ENCODE data around the gene SHANK1. TPM values are rescaled to one million over a fixed set of nuclear protein-coding genes. Genes with fewer than 3 reads are reported as not detected.
A peak's percentile ranks its signal among the peaks of the same experiment; 100 is the strongest.

SHANK1 gene
- total and polyA plus RNA-seq, 3 experiments from 2014 or later, result not detected

DNA sequence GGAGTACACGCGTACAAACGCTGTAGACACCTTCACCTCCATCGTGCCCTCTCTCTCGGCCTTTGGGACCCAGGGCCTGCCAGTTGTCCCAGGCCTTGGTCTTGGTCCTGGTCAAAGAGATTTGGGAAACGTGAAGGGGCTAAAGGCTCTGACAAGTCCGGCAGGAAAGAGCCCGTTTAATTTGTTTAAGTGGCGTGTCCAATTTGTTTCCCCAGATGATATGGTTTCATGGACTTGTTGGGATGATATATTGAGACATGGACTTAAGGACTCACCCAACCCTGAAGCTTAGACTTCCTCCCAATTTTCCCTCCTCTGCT lies 6.3 kb upstream of the SHANK1 start:
- Histone ChIP-seq H3K4me1 (ENCODE audit: insufficient read depth, low read length) (peaks cover 11% of the 10 kb centered on the region), H3K27me3 (ENCODE audit: insufficient read depth, low read length, poor library complexity, severe bottlenecking) (peaks cover 24% of the 10 kb centered on the region), H3K27ac (ENCODE audit: low read depth, low read length) (peak overlapping the region; percentile 51), H3K9me3 (ENCODE audit: low read length) (no peaks in the 10 kb centered on the region), H3K36me3 (ENCODE audit: insufficient read depth, low read length) (no peaks in the 10 kb centered on the region), H3K4me3 (ENCODE audit: low read length) (peak overlapping the region; percentile 56)
- Mint-ChIP-seq H3K27me3 (peaks cover 53 to 78% of the 10 kb centered on the region in 2 donors), H3K36me3 (peaks cover 0 to 3% (median 0%) of the 10 kb centered on the region in 3 donors), H3K9me3 (peaks cover 0 to 18% (median 4%) of the 10 kb centered on the region in 5 donors), H3K4me3 (peak overlapping the region in 3 of 7 donors; percentile 50 to 73 (median 53)), H3K4me1 (peaks cover 0 to 21% (median 6%) of the 10 kb centered on the region in 3 donors), H3K27ac (peak overlapping the region in 1 of 8 donors; percentile 2)
- POLR2A ChIA-PET, result no interaction called here
- DNase-seq, result no peak
- CTCF ChIA-PET, result no interaction called here

DNA sequence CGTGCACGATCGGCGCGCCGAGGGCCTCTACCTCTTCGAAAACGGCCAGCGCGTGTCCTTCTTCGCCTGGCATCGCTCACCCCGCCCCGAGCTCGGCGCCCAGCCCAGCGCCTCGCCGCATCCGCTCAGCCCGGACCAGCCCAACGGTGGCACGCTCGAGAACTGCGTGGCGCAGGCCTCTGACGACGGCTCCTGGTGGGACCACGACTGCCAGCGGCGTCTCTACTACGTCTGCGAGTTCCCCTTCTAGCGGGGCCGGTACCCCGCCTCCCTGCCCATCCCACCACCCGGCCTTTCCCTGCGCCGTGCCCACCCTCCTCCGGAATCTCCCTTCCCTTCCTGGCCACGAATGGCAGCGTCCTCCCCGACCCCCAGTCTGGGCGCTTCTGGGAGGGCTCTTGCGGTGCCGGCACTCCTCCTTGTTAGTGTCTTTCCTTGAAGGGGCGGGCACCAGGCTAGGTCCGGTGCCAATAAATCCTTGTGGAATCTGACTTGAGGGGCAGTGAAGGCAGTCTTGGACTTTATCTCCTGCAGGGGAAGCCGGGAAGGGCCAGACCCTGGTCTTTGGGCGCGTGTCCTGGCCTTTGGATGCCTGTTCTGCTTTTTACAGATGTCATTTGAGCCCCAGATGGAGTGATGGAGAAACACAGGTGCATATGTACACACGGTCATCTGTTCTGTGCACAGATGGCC lies 5.8 kb upstream of the SHANK1 start:
- peak overlapping the region in 6 of 7 donors; percentile 52 to 76 (median 62) for H3K4me3 Mint-ChIP-seq
- H3K9me3 ChIP-seq (ENCODE audit: low read length), result no peaks in the 10 kb centered on the region
- peaks cover 58 to 83% of the 10 kb centered on the region in 2 donors for H3K27me3 Mint-ChIP-seq
- H3K36me3 Mint-ChIP-seq, result peaks cover 0 to 5% (median 0%) of the 10 kb centered on the region in 3 donors
- CTCF ChIA-PET, result no interaction called here
- no peaks in the 10 kb centered on the region for H3K36me3 ChIP-seq (ENCODE audit: insufficient read depth, low read length)
- POLR2A ChIA-PET, result no interaction called here
- DNase-seq, result no peak
- H3K4me1 Mint-ChIP-seq, result peaks cover 0 to 26% (median 8%) of the 10 kb centered on the region in 3 donors
- peaks cover 11% of the 10 kb centered on the region for H3K4me1 ChIP-seq (ENCODE audit: insufficient read depth, low read length)
- peak overlapping the region; percentile 51 for H3K27ac ChIP-seq (ENCODE audit: low read depth, low read length)
- H3K27ac Mint-ChIP-seq, result peak overlapping the region in 2 of 8 donors; percentile 2 to 51
- H3K4me3 ChIP-seq (ENCODE audit: low read length), result peak overlapping the region; percentile 56
- H3K27me3 ChIP-seq (ENCODE audit: insufficient read depth, low read length, poor library complexity, severe bottlenecking), result peaks cover 24% of the 10 kb centered on the region
- H3K9me3 Mint-ChIP-seq, result peaks cover 0 to 18% (median 4%) of the 10 kb centered on the region in 5 donors

GRCh38 chr19:50724522-50725217 lies 5.1 kb upstream of the SHANK1 start:
- Mint-ChIP-seq H3K4me3 (peak overlapping the region in 6 of 7 donors; percentile 53 to 76 (median 62)), H3K36me3 (peaks cover 0 to 7% (median 0%) of the 10 kb centered on the region in 3 donors), H3K27ac (no peak overlapping the region), H3K4me1 (peaks cover 0 to 30% (median 10%) of the 10 kb centered on the region in 3 donors), H3K27me3 (peaks cover 56 to 84% of the 10 kb centered on the region in 2 donors), H3K9me3 (peaks cover 0 to 15% (median 6%) of the 10 kb centered on the region in 5 donors)
- Histone ChIP-seq H3K27ac (ENCODE audit: low read depth, low read length) (peak overlapping the region; percentile 51), H3K36me3 (ENCODE audit: insufficient read depth, low read length) (no peaks in the 10 kb centered on the region), H3K4me1 (ENCODE audit: insufficient read depth, low read length) (peaks cover 11% of the 10 kb centered on the region), H3K4me3 (ENCODE audit: low read length) (peak overlapping the region; percentile 56), H3K9me3 (ENCODE audit: low read length) (no peaks in the 10 kb centered on the region), H3K27me3 (ENCODE audit: insufficient read depth, low read length, poor library complexity, severe bottlenecking) (peaks cover 24% of the 10 kb centered on the region)
- ChIA-PET POLR2A (no interaction called here), CTCF (no interaction called here)
- DNase-seq, result peak; percentile 59 to 99 (median 81)

DNA sequence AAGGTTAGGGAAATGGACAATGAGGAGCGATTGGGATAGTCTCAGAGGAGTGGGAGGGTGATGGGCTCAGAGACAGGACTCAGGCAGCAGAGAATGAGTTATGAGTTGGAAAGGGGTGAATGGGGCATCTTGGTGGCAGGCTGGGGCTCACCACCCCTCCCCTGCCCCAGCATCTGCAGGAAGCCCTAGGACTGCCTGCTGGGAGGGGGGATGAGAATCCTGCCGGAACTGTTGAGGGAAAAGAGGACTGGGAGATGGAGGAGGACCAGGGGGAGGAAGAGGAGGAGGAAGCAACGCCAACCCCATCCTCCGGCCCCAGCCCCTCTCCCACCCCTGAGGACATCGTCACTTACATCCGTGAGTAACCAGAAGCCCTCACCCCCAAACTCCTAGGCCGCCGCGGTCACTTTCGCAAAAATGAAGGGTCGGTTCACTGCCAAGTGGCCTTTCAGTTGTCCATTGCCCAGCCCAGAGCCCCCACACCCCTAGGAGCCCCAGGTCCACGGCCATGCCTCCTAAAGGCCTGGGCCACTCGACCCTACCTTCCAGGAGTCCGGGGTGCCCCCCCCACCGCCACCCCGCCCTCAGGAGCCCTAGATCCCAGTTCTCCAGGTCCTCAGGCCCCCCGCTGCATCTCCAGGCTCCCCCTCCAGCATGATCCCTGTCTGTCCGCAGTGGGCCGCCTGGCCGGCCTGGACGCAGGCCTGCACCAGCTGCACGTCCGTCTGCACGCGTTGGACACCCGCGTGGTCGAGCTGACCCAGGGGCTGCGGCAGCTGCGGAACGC lies 4.3 kb upstream of the SHANK1 start:
- peak overlapping the region in 1 of 8 donors; percentile 38 for H3K27ac Mint-ChIP-seq
- H3K36me3 Mint-ChIP-seq, result peaks cover 0 to 7% (median 0%) of the 10 kb centered on the region in 3 donors
- no peak for DNase-seq
- peaks cover 0 to 15% (median 6%) of the 10 kb centered on the region in 5 donors for H3K9me3 Mint-ChIP-seq
- Histone ChIP-seq H3K27ac (ENCODE audit: low read depth, low read length) (peak overlapping the region; percentile 16), H3K9me3 (ENCODE audit: low read length) (no peaks in the 10 kb centered on the region), H3K4me1 (ENCODE audit: insufficient read depth, low read length) (peaks cover 11% of the 10 kb centered on the region), H3K36me3 (ENCODE audit: insufficient read depth, low read length) (no peaks in the 10 kb centered on the region), H3K27me3 (ENCODE audit: insufficient read depth, low read length, poor library complexity, severe bottlenecking) (peaks cover 24% of the 10 kb centered on the region), H3K4me3 (ENCODE audit: low read length) (peak overlapping the region; percentile 26)
- peaks cover 56 to 79% of the 10 kb centered on the region in 2 donors for H3K27me3 Mint-ChIP-seq
- H3K4me1 Mint-ChIP-seq, result peaks cover 0 to 30% (median 10%) of the 10 kb centered on the region in 3 donors
- POLR2A ChIA-PET, result no interaction called here
- H3K4me3 Mint-ChIP-seq, result peak overlapping the region in 6 of 7 donors; percentile 19 to 75 (median 38)
- CTCF ChIA-PET, result interaction anchor here (0.6 kb wide), 1 partner anchor 350 kb away, joined by 3 read pairs; no protein-coding TSS in a partner anchor

- Mint-ChIP-seq H3K9me3 (peaks cover 0 to 15% (median 6%) of the 10 kb centered on the region in 5 donors), H3K4me3 (peak within 1 kb of the TSS in 6 of 7 donors; percentile 19 to 75 (median 40)), H3K36me3 (peaks cover 0 to 7% (median 0%) of the 10 kb centered on the region in 3 donors), H3K4me1 (peaks cover 0 to 30% (median 10%) of the 10 kb centered on the region in 3 donors), H3K27me3 (peaks cover 55 to 74% of the 10 kb centered on the region in 2 donors), H3K27ac (peak within 1 kb of the TSS in 1 of 8 donors; percentile 38)
- no peak for DNase-seq
- ChIA-PET POLR2A (no interaction called here), CTCF (no interaction called here)
- Histone ChIP-seq H3K36me3 (ENCODE audit: insufficient read depth, low read length) (no peaks in the 10 kb centered on the region), H3K27me3 (ENCODE audit: insufficient read depth, low read length, poor library complexity, severe bottlenecking) (peaks cover 24% of the 10 kb centered on the region), H3K9me3 (ENCODE audit: low read length) (no peaks in the 10 kb centered on the region), H3K27ac (ENCODE audit: low read depth, low read length) (peak within 1 kb of the TSS; percentile 16), H3K4me3 (ENCODE audit: low read length) (no peak within 1 kb of the TSS), H3K4me1 (ENCODE audit: insufficient read depth, low read length) (peaks cover 11% of the 10 kb centered on the region)
Measured at GRCh38 chr19:50723069-50723468, 3.5 kb upstream of the SHANK1 start, which contains the start of gene CLEC11A. CLEC11A (plus strand) TSS chr19:50723364; CDS start chr19:50723526, 162 bp downstream.

GRCh38 chr19:50722201-50723013 lies 2.8 kb upstream of the SHANK1 start:
- Mint-ChIP-seq H3K36me3 (peaks cover 0 to 7% (median 0%) of the 10 kb centered on the region in 3 donors), H3K4me1 (peaks cover 0 to 35% (median 10%) of the 10 kb centered on the region in 3 donors), H3K27ac (no peak overlapping the region), H3K27me3 (peaks cover 51 to 72% of the 10 kb centered on the region in 2 donors), H3K9me3 (peaks cover 0 to 15% (median 6%) of the 10 kb centered on the region in 5 donors), H3K4me3 (peak overlapping the region in 2 of 7 donors; percentile 16 to 44)
- Histone ChIP-seq H3K4me1 (ENCODE audit: insufficient read depth, low read length) (peaks cover 11% of the 10 kb centered on the region), H3K9me3 (ENCODE audit: low read length) (no peaks in the 10 kb centered on the region), H3K27ac (ENCODE audit: low read depth, low read length) (no peak overlapping the region), H3K4me3 (ENCODE audit: low read length) (no peak overlapping the region), H3K27me3 (ENCODE audit: insufficient read depth, low read length, poor library complexity, severe bottlenecking) (peaks cover 30% of the 10 kb centered on the region), H3K36me3 (ENCODE audit: insufficient read depth, low read length) (no peaks in the 10 kb centered on the region)
- DNase-seq, result no peak
- POLR2A ChIA-PET, result no interaction called here
- CTCF ChIA-PET, result no interaction called here

DNA sequence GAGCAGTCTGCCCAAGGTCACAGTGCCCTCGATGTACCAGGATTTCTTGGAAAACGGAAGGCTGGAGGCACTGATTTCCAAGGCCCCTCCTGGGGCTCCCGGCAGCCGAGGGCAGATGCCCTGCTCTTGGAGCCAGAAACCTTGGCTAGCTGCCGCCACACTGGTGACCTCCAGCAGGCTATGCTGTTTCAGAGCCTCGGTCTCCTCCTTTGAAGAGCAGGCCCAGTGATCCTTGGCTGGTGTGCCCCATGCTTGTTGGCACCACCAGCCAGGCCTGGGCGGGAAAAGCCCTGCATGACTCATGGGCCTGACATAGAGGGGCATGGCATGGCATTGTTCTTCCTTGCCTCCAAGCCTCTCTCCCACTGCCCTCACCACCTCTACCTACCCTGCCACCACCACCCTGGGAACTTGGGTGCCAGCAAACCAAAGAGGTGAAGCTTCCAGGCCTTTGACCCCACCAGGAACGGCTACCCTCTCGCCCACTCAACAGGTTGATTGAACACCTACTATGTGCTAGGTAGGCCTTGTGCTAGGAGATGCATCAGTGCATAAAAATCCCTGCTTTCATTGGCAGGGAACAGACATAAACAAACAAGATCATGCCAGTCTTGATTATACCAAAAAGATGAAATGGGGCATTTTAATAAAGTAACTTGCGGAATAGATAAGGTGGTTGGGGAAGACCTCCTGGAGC lies 2.0 kb upstream of the SHANK1 start:
- H3K4me3 ChIP-seq (ENCODE audit: low read length), result no peak overlapping the region
- H3K9me3 ChIP-seq (ENCODE audit: low read length), result no peaks in the 10 kb centered on the region
- H3K27ac Mint-ChIP-seq, result no peak overlapping the region
- no peak overlapping the region for H3K27ac ChIP-seq (ENCODE audit: low read depth, low read length)
- no peak for DNase-seq
- peaks cover 0 to 13% (median 6%) of the 10 kb centered on the region in 5 donors for H3K9me3 Mint-ChIP-seq
- H3K36me3 ChIP-seq (ENCODE audit: insufficient read depth, low read length), result no peaks in the 10 kb centered on the region
- peaks cover 46 to 69% of the 10 kb centered on the region in 2 donors for H3K27me3 Mint-ChIP-seq
- H3K27me3 ChIP-seq (ENCODE audit: insufficient read depth, low read length, poor library complexity, severe bottlenecking), result peaks cover 26% of the 10 kb centered on the region
- H3K4me1 ChIP-seq (ENCODE audit: insufficient read depth, low read length), result peaks cover 11% of the 10 kb centered on the region
- peaks cover 0 to 38% (median 11%) of the 10 kb centered on the region in 3 donors for H3K4me1 Mint-ChIP-seq
- peaks cover 0 to 7% (median 0%) of the 10 kb centered on the region in 3 donors for H3K36me3 Mint-ChIP-seq
- CTCF ChIA-PET, result no interaction called here
- POLR2A ChIA-PET, result no interaction called here
- H3K4me3 Mint-ChIP-seq, result peak overlapping the region in 2 of 7 donors; percentile 5 to 75

Data from CD8-positive, alpha-beta memory T cell (primary cell).